HAP-1 (cell line): Measurements from ENCODE around the gene ATP2A3.

Experiments used
- DNase-seq, 2 experiments: peaks; one replicate each; pipeline ENCODE4 v3.0.0-alpha.2; 2016 to 2020; ENCODE audit warnings: low spot score in 2 of 2
- H3K27me3 ChIP-seq: fragments of 250-450 bp; sonication (Bioruptor Pico); 2 replicates; pipeline ENCODE4 v1.5.1; 2020; ENCODE audit warnings: low read depth, mild to moderate bottlenecking, moderate library complexity
- H3K36me3 ChIP-seq: fragments of 250-450 bp; sonication (Bioruptor Pico); replicated peaks from 2 replicates; pipeline ENCODE4 v1.5.1; 2020; ENCODE audit warnings: mild to moderate bottlenecking
- H3K4me1 ChIP-seq: fragments of 250-450 bp; sonication (Bioruptor Pico); 2 replicates; pipeline ENCODE4 v1.5.1; 2020; ENCODE audit warnings: mild to moderate bottlenecking
- H3K4me3 ChIP-seq: fragments of 250-450 bp; sonication (Bioruptor Pico); 2 replicates; pipeline ENCODE4 v1.5.1; 2020; ENCODE audit warnings: mild to moderate bottlenecking, moderate library complexity
- H3K9me3 ChIP-seq: fragments of 250-450 bp; sonication (Bioruptor Pico); 2 replicates; pipeline ENCODE4 v1.5.1; 2020; ENCODE audit warnings: mild to moderate bottlenecking, moderate library complexity
- in situ Hi-C: fragments of 300-500 bp; cut with MboI; formaldehyde crosslinking; loops from 3 replicates; pipeline ENCODE4 v1.14.3; 2020; ENCODE audit warnings: low sequenced_read_pairs, inconsistent platforms, mixed read lengths

Gene ATP2A3

DNA sequence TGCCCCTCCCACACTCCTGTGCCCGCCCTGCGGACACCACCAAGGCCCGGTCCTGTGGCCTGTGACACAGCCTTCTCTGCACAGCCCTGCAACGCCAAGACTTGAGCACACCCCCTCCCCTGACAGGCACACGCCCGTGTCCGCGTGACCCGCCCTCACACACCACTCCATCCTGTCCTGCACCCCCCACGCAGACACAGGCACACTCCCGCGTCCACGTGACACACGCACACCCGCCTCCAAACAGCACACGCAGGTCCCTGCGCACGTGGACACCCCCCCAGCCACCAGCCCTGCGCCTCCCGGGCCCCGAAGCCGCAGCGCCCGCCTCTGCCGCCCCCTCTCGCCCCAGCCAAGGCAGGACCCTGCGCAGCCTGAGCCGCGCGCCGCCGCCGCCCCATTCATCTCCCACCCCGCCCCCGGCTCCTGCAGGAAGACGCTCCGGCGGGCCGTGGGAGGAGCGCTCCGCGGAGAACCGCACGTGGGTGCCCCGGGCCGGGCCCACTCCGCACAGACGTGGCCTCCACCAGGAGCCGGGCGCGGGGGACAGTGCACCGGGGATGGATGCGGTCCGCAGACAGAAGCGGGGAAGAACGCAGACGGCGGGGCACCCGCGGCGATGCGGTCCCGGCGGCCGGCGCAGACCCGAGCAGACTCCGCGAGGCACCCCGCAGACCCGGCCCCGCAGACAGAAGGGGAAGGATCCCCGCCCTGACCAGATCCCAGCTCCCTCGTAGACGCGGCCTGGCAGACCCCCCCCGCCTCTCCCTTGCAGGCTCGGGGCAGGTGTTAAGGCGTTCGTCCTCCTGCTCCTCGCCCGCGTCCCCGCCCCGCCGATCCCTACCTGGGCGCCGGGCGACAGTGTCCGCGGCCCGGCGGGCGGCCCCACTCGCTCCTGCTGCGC, 71.9 kb downstream of the ATP2A3 start:
- H3K9me3 ChIP-seq, result no peaks in the 10 kb centered on the region
- H3K4me1 ChIP-seq, result peaks cover 9% of the 10 kb centered on the region
- no peaks in the 10 kb centered on the region for H3K27me3 ChIP-seq
- in situ Hi-C loops, result no loop called here
- H3K36me3 ChIP-seq, result no peaks in the 10 kb centered on the region
- peak; percentile 14 to 72 for DNase-seq
- peak overlapping the region; percentile 63 for H3K4me3 ChIP-seq

DNA sequence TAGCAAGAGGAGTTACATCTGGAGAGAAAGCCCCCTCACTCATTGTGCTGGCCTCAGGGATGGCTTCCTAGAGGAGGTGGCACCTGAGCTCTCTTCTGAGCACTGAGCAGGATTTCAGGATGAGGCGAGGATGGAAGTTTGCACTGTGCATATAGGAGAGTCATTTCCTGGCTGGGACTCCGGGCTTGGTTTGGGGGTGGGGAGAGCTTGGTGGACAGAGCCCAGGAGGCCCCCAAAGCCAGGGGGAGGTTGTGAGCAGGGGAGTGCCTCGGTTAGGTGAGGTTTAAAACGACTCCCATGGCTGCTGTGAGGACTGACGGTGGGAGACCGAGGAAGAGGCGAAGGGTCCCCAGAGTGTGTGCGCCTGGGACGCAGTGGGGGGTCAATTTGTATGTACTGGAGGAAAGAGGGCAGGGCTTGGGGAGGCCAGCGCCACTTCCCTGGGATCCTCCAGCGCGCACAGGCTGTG, 72.6 kb downstream of the ATP2A3 start:
- Histone ChIP-seq H3K9me3 (no peaks in the 10 kb centered on the region), H3K27me3 (no peaks in the 10 kb centered on the region), H3K36me3 (no peaks in the 10 kb centered on the region), H3K4me3 (peak overlapping the region; percentile 63), H3K4me1 (peaks cover 9% of the 10 kb centered on the region)
- in situ Hi-C loops, result no loop called here
- DNase-seq, result peak in 1 of 2 experiments; percentile 8

DNA sequence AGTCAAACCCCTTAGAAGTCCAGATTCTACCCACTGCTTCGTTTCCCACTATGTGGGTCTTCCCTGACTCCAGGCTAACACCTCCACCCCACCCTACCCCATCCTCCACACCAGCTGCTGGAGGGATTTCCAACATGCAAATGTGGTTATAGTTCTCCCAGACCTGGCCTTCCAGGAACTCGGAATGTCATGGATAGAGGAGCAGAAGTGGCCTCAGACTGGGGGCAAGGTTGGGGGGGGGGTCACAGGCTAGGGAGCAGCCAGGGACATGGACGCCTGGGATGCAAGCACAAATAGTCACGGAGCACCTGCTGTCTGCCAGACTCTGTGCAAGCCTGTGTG, 73.4 kb downstream of the ATP2A3 start:
- no peaks in the 10 kb centered on the region for H3K9me3 ChIP-seq
- no peaks in the 10 kb centered on the region for H3K27me3 ChIP-seq
- H3K36me3 ChIP-seq, result no peaks in the 10 kb centered on the region
- peaks cover 9% of the 10 kb centered on the region for H3K4me1 ChIP-seq
- DNase-seq, result no peak
- no peak overlapping the region for H3K4me3 ChIP-seq
- in situ Hi-C loops, result no loop called here

- no peaks in the 10 kb centered on the region for H3K9me3 ChIP-seq
- H3K27me3 ChIP-seq, result no peaks in the 10 kb centered on the region
- no peak overlapping the region for H3K4me3 ChIP-seq
- peaks cover 9% of the 10 kb centered on the region for H3K4me1 ChIP-seq
- no peak for DNase-seq
- no peaks in the 10 kb centered on the region for H3K36me3 ChIP-seq
- in situ Hi-C loops, result no loop called here
Measured at GRCh38 chr17:3890082-3890877, 74.0 kb downstream of the ATP2A3 start.

DNA sequence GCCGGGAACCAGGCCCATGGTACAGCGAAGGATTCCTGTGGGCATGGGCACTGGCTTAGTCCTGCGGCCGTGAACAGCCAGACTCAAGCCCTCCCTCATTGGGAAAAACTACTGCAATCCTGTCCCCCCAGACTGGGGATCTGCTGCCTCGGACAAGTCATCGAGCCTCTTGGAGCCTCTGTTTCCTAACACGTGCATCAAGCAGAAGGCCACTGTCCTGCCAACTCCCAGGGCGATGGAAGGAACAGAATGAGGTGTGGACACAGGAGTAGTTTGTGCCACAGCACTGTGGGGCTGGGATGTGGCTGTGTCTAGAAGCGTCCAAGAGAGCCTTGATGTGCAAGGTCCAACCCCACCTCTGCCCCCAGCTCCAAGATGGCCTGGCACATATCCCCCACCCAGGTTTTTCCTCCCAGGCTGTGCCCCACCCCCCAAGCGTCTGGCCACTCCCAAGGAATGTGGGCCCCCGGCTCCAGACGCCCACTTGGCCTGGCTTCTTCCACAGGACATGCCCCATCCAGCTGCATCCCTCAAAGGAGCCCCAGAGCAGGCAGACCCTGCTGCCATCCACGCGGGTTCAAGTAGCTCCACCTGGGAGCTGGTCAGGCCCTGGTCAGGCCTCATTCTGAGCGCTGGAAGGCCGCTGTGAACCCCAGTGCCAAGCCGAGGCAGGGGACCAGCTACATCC, 74.8 kb downstream of the ATP2A3 start:
- Histone ChIP-seq H3K4me1 (peaks cover 9% of the 10 kb centered on the region), H3K4me3 (no peak overlapping the region)
- DNase-seq, result no peak

DNA sequence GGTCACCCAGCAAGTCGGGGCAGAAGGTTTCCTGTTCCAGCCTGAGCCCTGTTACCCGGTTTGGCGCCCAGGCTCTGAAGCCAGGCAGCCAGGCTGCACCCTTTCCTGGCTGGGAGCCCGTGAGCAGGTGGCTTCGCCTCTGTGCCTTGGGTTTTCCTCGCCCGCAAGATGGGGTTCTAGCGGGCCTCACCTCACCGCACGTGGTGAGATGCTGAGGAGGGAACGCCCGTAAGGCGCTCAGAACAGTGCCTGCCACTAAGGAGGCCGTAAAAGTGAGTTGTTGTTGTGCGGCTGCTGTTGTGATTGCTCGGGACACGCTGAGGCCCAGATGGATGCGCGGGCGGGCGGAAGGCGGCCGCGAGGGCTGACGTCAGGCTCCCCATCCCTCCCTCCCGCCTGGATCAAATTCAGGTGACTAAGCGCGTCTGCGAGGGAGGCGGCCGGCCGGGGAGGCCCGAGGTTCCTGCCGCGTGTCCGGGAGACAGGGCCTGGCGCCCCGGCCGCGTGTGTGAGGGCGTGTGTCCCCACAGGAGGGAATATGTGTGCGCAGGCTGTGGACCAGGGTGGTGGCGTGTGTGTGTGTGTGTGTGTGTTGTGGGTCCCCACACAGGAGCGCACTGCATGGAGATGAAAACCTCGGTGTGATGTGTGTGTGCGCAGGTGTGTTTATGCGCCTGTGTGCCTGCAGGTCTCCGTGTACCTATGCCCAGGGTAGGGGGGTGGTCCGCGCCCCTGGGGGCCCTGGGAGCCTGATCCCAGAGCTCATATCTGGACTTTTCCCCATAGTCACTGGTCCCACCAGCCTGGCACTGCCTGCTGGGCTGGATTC, 75.7 kb downstream of the ATP2A3 start:
- DNase-seq, result no peak
- in situ Hi-C loops, result no loop called here
- H3K27me3 ChIP-seq, result no peaks in the 10 kb centered on the region
- no peaks in the 10 kb centered on the region for H3K36me3 ChIP-seq
- H3K9me3 ChIP-seq, result no peaks in the 10 kb centered on the region
- H3K4me1 ChIP-seq, result peaks cover 8% of the 10 kb centered on the region
- no peak overlapping the region for H3K4me3 ChIP-seq

More for the DNA sequence above, 74.8 kb downstream of the ATP2A3 start:
- in situ Hi-C loops, result no loop called here
- H3K27me3 ChIP-seq, result no peaks in the 10 kb centered on the region
- H3K36me3 ChIP-seq, result no peaks in the 10 kb centered on the region
- no peaks in the 10 kb centered on the region for H3K9me3 ChIP-seq

DNA sequence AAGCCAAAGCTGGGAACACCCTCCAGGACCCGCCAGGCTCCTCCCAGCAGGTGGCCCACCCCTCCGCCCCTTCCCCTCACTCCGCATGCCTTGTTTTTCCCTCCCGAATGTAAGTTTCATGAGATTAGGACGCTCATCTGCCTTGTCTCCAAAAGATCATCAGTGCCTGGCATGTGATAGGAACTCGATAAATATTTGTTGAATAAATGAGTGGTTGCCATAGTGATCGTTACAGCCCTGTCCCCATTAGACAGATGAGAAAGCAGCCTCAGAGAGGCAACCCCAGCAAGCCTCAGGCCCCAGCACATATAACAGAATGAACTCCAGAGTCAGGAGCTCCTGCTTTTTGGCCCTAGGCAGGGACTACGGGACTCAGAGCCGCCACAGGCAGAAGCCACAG, 76.4 kb downstream of the ATP2A3 start:
- peaks cover 4% of the 10 kb centered on the region; the same call in 1 of the 2 replicates for H3K4me1 ChIP-seq
- in situ Hi-C loops, result no loop called here
- no peak for DNase-seq

DNA sequence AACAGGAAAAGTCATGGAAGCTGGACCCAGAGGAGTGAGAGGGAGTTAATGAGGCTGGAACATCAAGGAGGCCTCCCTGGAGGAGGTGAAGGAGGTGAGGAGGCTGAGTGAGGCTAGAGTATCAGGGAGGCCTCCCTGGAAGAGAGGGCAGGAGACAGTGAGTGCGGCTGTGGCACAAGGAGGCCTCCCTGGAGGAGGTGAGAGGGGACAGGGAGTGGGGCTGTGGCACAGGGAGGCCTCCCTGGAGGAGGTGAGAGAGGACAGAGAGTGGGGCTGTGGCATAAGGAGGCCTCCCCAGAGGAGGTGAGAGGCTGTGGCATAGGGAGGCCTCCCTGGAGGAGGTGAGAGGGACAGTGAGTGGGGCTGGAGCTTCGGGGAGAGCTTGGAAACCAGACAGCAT, 76.8 kb downstream of the ATP2A3 start:
- H3K27me3 ChIP-seq, result no peaks in the 10 kb centered on the region
- DNase-seq, result no peak
- peaks cover 4% of the 10 kb centered on the region; the same call in 1 of the 2 replicates for H3K4me1 ChIP-seq
- in situ Hi-C loops, result no loop called here
- H3K36me3 ChIP-seq, result no peaks in the 10 kb centered on the region
- H3K4me3 ChIP-seq, result no peak overlapping the region
- no peaks in the 10 kb centered on the region for H3K9me3 ChIP-seq

More for the DNA sequence above, 76.4 kb downstream of the ATP2A3 start:
- H3K27me3 ChIP-seq, result no peaks in the 10 kb centered on the region
- H3K9me3 ChIP-seq, result no peaks in the 10 kb centered on the region
- H3K36me3 ChIP-seq, result no peaks in the 10 kb centered on the region
- no peak overlapping the region for H3K4me3 ChIP-seq

DNA sequence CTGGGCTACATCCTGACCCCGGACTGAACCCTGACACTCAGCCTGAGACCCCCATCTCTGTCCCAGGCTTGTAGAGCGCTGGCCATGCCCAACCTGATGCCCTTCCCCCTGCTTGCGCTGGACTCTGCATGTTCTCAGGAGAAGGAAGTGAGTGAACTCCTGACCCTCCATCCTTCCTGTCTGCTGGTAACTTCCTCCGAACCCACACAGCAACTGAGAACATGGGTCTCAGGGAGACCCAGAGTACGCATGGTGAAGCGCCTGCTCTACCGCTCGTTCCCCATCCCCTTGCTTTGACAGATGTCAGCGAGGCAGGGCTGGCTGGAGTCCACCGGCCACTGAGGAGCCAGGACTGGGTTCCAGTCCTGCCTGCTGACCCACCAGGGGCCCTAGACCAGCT, 77.5 kb downstream of the ATP2A3 start:
- no peaks in the 10 kb centered on the region for H3K27me3 ChIP-seq
- H3K4me3 ChIP-seq, result no peak overlapping the region
- in situ Hi-C loops, result no loop called here
- no peak for DNase-seq
- H3K9me3 ChIP-seq, result no peaks in the 10 kb centered on the region
- no peaks in the 10 kb centered on the region for H3K36me3 ChIP-seq
- peaks cover 2% of the 10 kb centered on the region; the same call in 1 of the 2 replicates for H3K4me1 ChIP-seq

DNA sequence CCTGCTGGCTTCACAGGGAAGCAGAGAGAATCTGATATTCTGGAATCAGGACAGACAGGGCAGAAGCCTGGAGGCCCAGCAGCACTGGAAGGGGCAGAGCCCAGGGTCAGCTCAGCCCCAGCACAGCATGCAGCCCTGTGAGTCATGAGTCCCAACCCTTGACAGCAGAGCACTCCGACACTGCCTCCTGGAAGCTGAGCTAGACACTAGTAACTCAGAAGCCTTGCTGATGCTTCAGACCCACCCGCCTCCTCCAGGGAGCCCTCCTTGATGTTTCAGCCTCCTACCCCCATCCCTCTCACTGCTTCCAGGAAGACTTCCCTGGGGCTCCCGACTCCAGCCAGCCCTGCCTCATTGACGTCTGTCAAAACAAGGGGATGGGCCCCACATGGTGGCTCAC, 78.3 kb downstream of the ATP2A3 start:
- in situ Hi-C loops, result no loop called here
- Histone ChIP-seq H3K36me3 (no peaks in the 10 kb centered on the region), H3K27me3 (no peaks in the 10 kb centered on the region), H3K4me1 (no peaks in the 10 kb centered on the region), H3K9me3 (no peaks in the 10 kb centered on the region), H3K4me3 (no peak overlapping the region)
- DNase-seq, result no peak

DNA sequence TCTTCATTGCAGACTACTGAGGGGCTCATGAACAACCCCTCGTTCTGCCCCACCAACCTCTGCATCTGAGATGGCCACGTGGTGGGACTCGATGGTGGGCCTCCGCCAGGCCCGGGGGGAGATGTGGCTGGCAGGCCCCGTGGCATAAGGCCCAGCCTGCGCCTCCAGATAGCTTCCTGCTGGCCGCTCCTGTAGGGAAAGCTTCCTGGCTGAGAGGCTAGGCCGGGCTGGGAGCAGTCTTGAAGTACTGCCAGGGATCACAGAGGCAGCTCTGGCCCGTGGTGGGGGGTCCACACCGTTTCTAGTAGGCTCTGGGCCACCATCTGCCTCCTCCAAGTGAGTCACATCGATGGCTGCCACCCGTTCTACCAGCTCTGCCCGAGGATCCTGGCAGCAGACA, 79.0 kb downstream of the ATP2A3 start:
- no peak for DNase-seq
- H3K4me3 ChIP-seq, result no peak overlapping the region
- in situ Hi-C loops, result no loop called here
- H3K27me3 ChIP-seq, result no peaks in the 10 kb centered on the region
- no peaks in the 10 kb centered on the region for H3K4me1 ChIP-seq
- H3K9me3 ChIP-seq, result no peaks in the 10 kb centered on the region
- no peaks in the 10 kb centered on the region for H3K36me3 ChIP-seq

DNA sequence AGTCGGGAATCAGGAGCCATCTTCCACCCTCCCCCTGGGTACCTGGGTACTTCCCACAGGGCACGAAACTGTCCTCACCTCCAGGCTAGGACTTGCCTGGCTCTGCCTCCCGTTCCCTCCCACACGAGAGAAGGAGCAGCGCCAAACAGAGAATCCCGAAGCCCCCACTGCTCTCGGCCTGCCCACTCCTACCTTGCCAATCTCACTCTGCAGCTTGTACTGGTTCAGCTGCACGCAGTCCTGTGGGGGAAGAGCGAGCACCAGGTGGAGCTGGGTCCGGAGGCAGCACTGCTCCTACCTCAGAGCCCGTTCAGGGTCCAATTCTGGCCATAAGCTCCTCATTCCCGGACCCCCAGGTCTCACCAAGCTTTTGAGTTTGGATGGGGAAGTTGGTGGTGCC, 80.0 kb downstream of the ATP2A3 start:
- in situ Hi-C loops, result no loop called here
- no peak overlapping the region for H3K4me3 ChIP-seq

GRCh38 chr17:3882276-3882675, 82.0 kb downstream of the ATP2A3 start:
- Histone ChIP-seq H3K4me1 (no peaks in the 10 kb centered on the region), H3K9me3 (no peaks in the 10 kb centered on the region), H3K27me3 (no peaks in the 10 kb centered on the region), H3K36me3 (no peaks in the 10 kb centered on the region), H3K4me3 (no peak overlapping the region)
- in situ Hi-C loops, result no loop called here
- no peak for DNase-seq

More for the DNA sequence above, 80.0 kb downstream of the ATP2A3 start:
- Histone ChIP-seq H3K4me1 (no peaks in the 10 kb centered on the region), H3K9me3 (no peaks in the 10 kb centered on the region), H3K27me3 (no peaks in the 10 kb centered on the region), H3K36me3 (no peaks in the 10 kb centered on the region)
- no peak for DNase-seq
